Medulla oblongata (tissue), 1 donor: ENCODE data around the gene ELL.
"Not testable (repeated sequence)": the region's sequence is repeated elsewhere in the genome, so short reads cannot be mapped to it uniquely, and the experiment has no call there.

ENCODE experiments used
- DNase-seq: peaks from one replicate; pipeline ENCODE4 v3.0.0-alpha.2; 2015; ENCODE audit errors: extremely low spot score

The ELL gene

GRCh38 chr19:18422530-18423191, 99.2 kb downstream of the ELL start:
- DNase-seq: no peak

GRCh38 chr19:18421371-18421959, 100.4 kb downstream of the ELL start:
- no peak for DNase-seq

GRCh38 chr19:18420930-18421329, 100.9 kb downstream of the ELL start:
- DNase-seq: no peak

GRCh38 chr19:18419699-18420460, 102.0 kb downstream of the ELL start:
- DNase-seq: no peak

- peak; percentile 78 for DNase-seq
Observed at GRCh38 chr19:18419195-18419698, 102.6 kb downstream of the ELL start, which contains the start of gene SSBP4. SSBP4 (plus strand) TSS chr19:18419398; CDS start chr19:18419649, 251 bp downstream.

- no peak for DNase-seq
Observed at GRCh38 chr19:18418483-18419194, 103.2 kb downstream of the ELL start.

GRCh38 chr19:18418029-18418482, 103.8 kb downstream of the ELL start:
- no peak for DNase-seq

- DNase-seq: peak; percentile 69
Observed at GRCh38 chr19:18417250-18418028, 104.4 kb downstream of the ELL start.

- DNase-seq: peak; percentile 82
Observed at GRCh38 chr19:18416778-18417249, 105.1 kb downstream of the ELL start.

GRCh38 chr19:18415178-18415867, 106.5 kb downstream of the ELL start:
- DNase-seq: peak; percentile 66

GRCh38 chr19:18414504-18415177, 107.2 kb downstream of the ELL start:
- no peak for DNase-seq

- no peak for DNase-seq
Observed at GRCh38 chr19:18412610-18413239, 109.1 kb downstream of the ELL start.

GRCh38 chr19:18408053-18408476, 113.8 kb downstream of the ELL start:
- DNase-seq: no peak

- DNase-seq: no peak
Observed at GRCh38 chr19:18406749-18407148, 115.1 kb downstream of the ELL start.

GRCh38 chr19:18405754-18406153, 116.1 kb downstream of the ELL start:
- DNase-seq: not testable (repeated sequence)

GRCh38 chr19:18402455-18403248, 119.2 kb downstream of the ELL start:
- DNase-seq: not testable (repeated sequence)

GRCh38 chr19:18401580-18402112, 120.2 kb downstream of the ELL start:
- peak; percentile 80 for DNase-seq

- DNase-seq: no peak
Observed at GRCh38 chr19:18399008-18399407, 122.9 kb downstream of the ELL start.
